ENCODE results near the gene PRKRA. TPM values are rescaled to one million over a fixed set of nuclear protein-coding genes. Genes with fewer than 3 reads are reported as not detected.

Gene PRKRA
- total and polyA plus RNA-seq, 2 donors (not counting 1 experiment from before 2014, with no cell fraction given) = 27.0 to 71.9 TPM

DNA sequence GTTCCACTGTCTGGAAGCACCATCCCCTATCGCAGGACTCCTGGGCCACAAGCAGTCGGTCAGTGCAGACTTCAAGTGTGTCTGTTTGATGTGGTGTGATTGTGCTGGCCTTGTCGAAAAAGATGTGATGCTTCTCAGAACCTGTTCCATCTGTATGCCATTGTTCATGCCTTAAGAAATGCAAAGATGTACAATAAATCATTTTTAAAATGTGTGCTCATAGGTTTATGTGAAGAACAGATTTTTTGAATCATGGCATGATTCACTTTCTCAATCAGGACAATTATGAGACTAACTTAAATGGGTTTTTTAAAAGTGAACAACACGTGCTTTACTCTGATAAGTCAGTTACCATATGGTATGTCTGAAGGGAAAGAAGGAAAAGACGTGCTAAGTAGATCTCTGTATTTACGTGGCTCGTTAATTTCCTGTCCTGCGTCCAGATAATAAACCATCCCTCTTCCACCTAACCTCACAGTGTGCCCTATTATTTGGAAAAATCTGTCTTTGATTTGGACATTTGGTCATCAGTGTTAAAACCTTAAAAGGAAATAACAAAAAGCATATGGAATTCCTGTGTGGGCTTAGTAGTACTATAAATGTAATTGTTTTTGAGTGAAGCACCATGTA lies 54.9 kb downstream of the PRKRA start:
- intact Hi-C loops (cut with micrococcal nuclease) = loop anchor here (2.0 to 5.0 kb wide), 2 partner anchors 284 to 1355 kb away; partner anchors contain the start of gene RBM45
- H3K27me3 ChIP-seq (replicated peaks in 1 of 4; ENCODE audit: control extremely low read depth in 1 of 4, control insufficient read depth in 3 of 4, insufficient read depth in 4 of 4, low read length in 3 of 4) = no peaks in the 10 kb centered on the region

More for the DNA sequence above, 54.9 kb downstream of the PRKRA start:
- Histone ChIP-seq H3K79me2 (ENCODE audit: control insufficient read depth, insufficient read depth, low read length) (no peaks in the 10 kb centered on the region), H3K4me2 (replicated peaks; ENCODE audit: low read depth, low read length, poor library complexity, severe bottlenecking) (no peak overlapping the region), H3K9ac (ENCODE audit: low read length) (no peak overlapping the region), H2AFZ (ENCODE audit: insufficient read depth, low read depth, low read length, poor library complexity, severe bottlenecking) (no peak overlapping the region), H4K20me1 (ENCODE audit: control insufficient read depth, insufficient read depth, low read length, poor library complexity, severe bottlenecking) (no peaks in the 10 kb centered on the region), H3K4me3 (ENCODE audit: control extremely low read depth in 1 of 5, extremely low read depth in 1 of 5, insufficient read depth in 1 of 5, low read depth in 2 of 5, low read length in 4 of 5) (no peak overlapping the region), H3K9me3 (ENCODE audit: control extremely low read depth in 1 of 3, control insufficient read depth in 2 of 3, insufficient read depth in 1 of 3, low read length in 2 of 3) (no peaks in the 10 kb centered on the region), H3K4me1 (ENCODE audit: control insufficient read depth in 2 of 2, insufficient read depth in 2 of 2, low read length in 2 of 2) (no peaks in the 10 kb centered on the region), H3K27ac (ENCODE audit: low read length in 2 of 2) (no peak overlapping the region), H3K36me3 (replicated peaks in 1 of 2; ENCODE audit: control extremely low read depth in 1 of 2, control insufficient read depth in 1 of 2, extremely low read depth in 1 of 2, insufficient read depth in 2 of 2, low read length in 1 of 2) (no peaks in the 10 kb centered on the region)
- no peaks in the 10 kb centered on the region for H3K4me1 Mint-ChIP-seq
- no peak overlapping the region for H3K4me3 Mint-ChIP-seq
- H3K9me3 Mint-ChIP-seq (ENCODE audit: insufficient read depth) = no peaks in the 10 kb centered on the region
- no peaks in the 10 kb centered on the region for H3K27me3 Mint-ChIP-seq
- no peak for ATAC-seq (ENCODE audit: low read depth)
- no peak overlapping the region for H3K27ac Mint-ChIP-seq
- CTCF ChIA-PET = interaction anchor here (1.5 to 7.8 kb wide), 6 partner anchors 8 to 86 kb away, joined by 3 to 126 read pairs (median 4); no protein-coding TSS in a partner anchor
- DNase-seq = no peak
- WGBS (ENCODE audit: insufficient coverage) = no CpG with 5 or more reads among the region's 8 CpGs
- POLR2A ChIA-PET = no interaction called here
- TF ChIP-seq EZH2 (IDR thresholded peaks at IDR 0.05; ENCODE audit: borderline replicate concordance, insufficient read depth, low read depth, low read length, poor library complexity, severe bottlenecking) = no peak
- no peak for TF ChIP-seq CTCF (IDR thresholded peaks at IDR 0.05)

Measured in B cell (primary cell).